GM12891 (cell line): ENCODE measurements around the gene KCNJ9.

ENCODE experiments used
- PAX5 ChIP-seq: IDR thresholded peaks from 2 replicates; pipeline ENCODE4 v1.6.1; 2011; ENCODE audit warnings: low read length, moderate library complexity, mild to moderate bottlenecking; ENCODE audit not compliant: insufficient read depth, severe bottlenecking
- POLR2A ChIP-seq: IDR thresholded peaks from 2 replicates; pipeline ENCODE4 v1.6.1; 2011; ENCODE audit warnings: low read depth, low read length, control low read depth
- POLR2AphosphoS5 ChIP-seq: IDR thresholded peaks from 2 replicates; pipeline ENCODE4 v1.6.1; 2011; ENCODE audit warnings: low read depth, low read length, control low read depth
- TAF1 ChIP-seq: IDR thresholded peaks from 2 replicates; pipeline ENCODE4 v1.6.1; 2011; ENCODE audit warnings: low read depth, low read length, control low read depth

DNA sequence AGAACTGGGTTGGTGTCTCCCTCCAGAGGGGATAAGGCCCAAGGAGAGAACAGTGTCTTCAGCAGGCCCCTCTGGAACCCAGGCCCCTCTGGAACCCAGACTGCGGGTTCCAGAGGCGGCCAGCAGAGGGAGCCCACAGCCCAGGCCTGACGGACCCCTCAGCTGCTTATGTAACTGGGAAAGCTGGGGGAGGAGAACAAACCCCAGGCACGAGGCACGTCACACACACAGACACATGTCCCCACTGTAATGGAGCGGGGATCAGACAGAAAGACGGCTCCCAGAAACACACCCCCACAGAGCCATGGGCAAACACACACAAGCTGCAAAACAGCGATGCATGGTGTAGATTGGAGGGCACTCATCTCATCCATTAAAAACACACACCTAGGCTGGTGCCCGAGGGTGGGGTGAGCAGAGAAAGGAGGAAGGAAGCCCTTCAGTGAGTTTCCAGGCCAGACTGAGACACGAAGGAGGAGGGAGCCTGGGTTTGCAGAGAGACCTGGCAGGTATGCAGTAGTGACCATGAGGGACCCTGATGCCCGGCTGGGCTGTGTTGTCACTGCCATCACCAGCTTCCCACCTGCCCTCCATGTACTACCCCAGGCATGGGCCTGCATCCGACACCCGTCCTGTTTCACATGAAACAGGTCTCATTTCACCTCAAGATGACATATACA is 19.8 kb downstream of the KCNJ9 start:
- TF ChIP-seq POLR2AphosphoS5, result no peak
- TF ChIP-seq POLR2A, result no peak
- no peak for TF ChIP-seq TAF1
- no peak for TF ChIP-seq PAX5
